CD4-positive, alpha-beta T cell treated with Interferon alpha-2 for 1 hour (primary cell): ENCODE results near the gene ADCY2.
A peak's percentile ranks its signal among the peaks of the same experiment; 100 is the strongest.

ENCODE experiments used
- DNase-seq, 2 donors: peaks; one replicate each; pipeline ENCODE4 v3.0.0-alpha.2; 2020 to 2022

Gene ADCY2

DNA sequence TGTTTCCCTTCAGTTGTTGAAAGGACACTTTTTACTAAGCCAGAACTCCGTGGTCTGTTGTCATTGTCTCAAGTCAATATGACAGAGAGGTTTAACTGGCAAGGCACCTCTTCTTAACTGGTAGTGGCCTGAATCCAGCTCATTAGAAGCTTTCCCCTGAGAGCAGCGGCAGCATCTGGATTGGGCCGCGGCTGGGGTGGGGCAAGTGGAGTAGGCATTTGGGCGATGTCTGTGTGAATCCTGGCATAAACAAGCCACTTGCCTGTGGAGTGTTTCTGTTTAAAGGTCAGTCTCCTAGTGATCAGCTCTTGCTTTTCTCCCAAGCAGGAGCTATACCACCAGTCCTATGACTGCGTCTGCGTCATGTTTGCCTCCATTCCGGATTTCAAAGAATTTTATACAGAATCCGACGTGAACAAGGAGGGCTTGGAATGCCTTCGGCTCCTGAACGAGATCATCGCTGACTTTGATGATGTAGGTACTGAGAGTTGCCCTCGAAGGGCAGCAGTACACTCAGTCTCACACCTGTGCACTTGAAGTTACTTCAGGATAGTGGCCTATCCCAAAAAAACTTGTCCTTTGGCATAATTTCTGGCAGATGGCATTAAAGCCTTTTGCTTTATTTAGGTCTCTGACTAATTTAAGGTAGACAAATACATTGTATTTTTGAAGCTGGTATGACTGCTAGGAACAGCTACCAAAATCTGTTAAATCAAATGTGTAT is 406.1 kb downstream of the ADCY2 start:
- no peak for DNase-seq

DNA sequence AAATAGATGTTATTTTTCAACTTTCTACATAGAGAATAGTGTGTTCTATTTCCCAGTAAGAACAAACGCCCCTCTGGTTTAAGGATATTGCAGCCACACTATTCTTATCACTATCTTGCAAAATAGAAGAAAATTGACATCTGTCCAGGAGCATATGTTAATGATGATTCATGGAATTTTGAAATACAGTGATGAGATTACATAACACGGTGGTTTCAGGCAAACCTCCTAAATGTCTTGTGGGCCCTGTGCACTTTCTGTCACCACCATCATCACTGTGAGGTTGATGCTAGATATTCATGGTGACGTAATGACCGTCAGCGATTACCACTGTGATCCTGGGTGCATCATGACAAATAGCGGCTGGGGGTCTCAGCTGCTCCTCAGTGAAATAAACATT is 406.9 kb downstream of the ADCY2 start:
- DNase-seq = peak in 1 of 2 donors; percentile 30

DNA sequence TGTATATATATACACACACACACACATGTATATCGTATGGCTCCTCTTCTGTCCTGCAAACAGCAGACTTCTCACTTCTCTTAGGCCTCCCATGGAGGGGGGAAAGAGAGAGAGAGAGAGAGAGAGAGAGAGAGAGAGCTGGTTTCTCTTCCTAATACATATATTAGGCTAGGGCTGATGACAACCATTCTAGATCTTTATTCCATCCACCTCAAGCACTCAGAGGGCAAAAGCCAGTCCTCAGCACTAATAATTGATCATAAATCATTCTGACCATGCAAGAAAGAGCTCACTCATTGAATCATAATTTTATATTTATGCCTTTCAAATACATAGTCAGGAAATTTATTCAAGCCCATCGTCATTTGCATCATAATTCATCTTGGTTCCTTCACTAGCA is 408.0 kb downstream of the ADCY2 start:
- DNase-seq = no peak

DNA sequence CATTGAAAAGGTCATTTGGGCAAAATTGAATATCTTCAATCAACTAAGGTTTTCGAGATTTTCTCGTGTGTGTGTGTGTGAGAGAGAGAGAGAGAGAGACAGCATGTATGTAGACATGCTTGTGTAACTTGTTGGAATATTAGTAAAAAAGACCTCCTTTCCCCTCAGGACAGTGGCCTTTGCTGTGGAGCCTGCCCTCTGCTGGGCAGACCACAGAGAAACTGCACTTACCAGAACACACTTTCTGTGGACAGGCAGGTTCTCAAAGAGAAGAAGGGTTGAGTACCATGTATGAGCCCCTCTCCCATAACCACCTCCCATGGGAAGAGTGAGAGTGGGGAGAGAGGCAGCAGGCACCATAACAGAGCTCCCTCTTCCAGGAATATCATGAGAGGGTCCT is 409.4 kb downstream of the ADCY2 start:
- no peak for DNase-seq

DNA sequence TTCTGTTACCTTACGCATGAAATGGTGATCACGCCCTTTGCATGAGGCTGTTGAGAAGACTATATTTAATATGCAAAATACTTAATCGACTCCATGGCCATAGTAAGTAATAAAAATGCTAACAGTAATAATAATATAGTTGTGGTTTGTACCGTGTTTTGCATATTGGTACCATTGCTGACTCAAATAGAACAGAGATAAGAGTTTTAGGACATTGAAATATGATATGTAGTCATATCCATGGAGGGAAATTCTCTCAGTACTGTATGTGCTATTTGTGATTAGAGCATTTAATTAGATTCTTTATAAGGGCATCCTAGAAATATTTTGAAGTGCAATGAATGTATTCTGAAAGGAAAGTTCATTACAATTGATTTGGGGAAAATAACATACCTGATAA is 413.1 kb downstream of the ADCY2 start:
- DNase-seq = no peak

DNA sequence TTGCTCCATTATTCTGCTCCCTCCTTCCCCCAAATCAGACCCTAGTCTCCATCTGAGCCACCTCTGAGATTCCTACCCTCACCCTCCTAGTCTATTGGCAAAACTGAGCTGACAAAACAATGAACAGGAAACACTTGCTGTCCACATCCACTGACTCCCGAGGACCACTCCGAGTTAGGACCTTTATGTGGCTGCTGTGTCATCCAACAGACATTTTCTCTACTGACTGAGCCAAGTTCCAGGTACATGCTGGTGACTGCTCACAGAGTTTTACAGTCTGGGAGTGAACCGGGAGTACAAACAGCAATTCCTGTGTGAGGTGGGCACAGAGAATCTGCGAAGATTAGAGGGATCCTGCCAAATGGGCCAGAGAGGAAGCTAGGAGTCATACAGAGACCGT is 415.8 kb downstream of the ADCY2 start:
- DNase-seq = no peak

DNA sequence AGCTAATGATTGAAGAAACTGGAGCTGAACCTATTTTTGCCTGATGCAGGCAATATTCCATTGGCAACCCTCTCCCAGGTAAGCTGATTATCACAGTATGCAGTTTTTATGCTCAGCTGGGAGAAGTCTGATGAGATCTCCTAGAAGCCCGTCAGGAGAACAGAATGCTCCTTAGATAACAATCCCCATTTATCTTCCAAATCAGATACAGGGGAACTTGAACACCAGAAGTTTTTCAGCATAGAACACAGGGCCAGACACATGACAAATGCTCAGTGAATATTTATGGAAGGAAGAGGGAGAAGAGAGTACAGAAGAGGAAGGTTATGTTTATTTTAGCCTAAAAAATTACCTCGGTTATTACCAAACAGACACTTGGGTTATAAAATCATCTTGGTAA is 417.1 kb downstream of the ADCY2 start:
- no peak for DNase-seq

DNA sequence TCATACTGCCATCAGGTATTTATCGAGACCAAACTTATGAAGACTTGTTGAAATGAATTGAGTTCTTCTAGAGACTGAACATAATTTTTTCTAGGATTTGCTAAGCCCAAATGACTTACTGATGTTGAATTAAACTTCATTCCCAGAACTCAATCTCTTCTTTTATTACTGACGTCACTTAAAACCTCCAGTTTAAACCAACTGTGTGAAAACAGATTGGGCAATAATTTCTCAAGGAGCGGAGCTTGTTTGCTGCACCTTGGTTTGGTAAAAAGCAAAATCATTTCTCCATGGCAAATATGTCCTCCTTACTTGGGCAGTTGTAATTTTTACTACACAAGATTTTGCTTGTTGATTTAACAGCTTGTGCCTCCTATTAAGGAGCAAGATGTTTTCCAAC is 417.6 kb downstream of the ADCY2 start:
- DNase-seq = no peak

DNA sequence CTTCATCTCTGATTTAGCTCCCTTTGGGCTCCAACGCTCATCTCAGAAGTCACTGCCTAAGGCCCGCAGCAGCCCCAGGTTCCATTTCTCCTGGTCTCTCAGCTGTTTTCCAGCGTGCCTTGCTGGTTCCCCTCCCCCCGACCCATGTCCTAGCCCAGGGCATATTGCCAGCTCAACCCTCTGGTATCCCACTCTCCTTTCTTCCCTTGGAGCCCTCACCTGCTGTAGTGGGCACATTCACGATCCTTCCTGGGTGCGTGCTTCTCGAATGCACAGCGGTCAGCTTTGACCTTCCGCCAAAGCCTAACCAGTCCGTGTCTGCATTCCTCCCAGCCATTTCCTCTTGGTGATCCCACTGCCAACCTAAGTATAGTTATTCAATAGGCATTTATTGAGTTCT is 418.9 kb downstream of the ADCY2 start:
- no peak for DNase-seq

DNA sequence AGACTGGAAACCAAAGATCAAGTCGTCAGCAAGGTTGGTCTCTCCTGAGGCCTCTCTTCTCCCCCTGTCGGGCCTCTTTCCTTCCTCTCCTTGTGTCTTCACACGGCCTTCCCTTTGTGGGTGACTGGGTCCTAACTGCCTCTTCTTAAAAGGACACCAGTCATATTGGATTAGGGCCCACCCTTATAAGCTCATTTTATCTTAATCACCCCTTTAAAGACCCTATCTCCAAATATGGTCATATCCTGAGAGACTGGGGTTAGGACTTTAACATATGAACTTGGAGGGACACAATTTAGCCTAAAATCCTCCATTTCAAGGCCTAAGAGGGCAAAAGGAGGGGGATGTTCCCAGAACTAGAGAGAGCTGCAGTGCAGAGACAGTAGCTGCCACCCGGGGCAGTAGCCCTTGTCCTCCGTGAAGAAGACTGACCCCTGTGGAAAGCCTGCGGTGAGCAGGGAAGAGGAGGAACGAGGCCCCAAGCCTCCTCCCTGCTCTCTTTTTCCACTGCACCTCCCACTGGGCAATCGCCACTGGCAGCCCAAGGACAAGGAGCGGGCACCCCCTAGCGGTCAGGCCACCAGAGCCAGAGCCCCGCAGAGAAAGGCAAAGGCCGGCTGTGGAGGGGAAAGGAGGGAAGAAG is 420.1 kb downstream of the ADCY2 start:
- DNase-seq = peak; percentile 53 to 54

DNA sequence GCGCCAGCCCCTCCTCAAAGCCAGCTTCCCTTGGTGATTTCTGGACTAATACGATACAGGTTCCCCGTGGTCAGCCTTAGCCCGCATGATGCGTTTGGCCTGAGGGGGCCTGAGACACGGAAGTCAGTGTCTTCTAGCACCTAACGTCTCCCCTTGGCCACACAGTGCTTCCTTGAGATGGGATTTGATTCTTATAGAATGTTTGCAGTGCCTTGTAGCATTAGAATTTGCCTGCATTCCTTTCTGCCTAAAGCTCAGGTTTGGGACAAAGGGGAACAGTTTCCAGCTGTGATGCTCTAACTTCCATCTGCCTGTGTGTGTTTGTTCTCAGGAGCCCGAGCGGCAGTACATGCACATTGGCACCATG is 420.6 kb downstream of the ADCY2 start:
- DNase-seq = no peak

DNA sequence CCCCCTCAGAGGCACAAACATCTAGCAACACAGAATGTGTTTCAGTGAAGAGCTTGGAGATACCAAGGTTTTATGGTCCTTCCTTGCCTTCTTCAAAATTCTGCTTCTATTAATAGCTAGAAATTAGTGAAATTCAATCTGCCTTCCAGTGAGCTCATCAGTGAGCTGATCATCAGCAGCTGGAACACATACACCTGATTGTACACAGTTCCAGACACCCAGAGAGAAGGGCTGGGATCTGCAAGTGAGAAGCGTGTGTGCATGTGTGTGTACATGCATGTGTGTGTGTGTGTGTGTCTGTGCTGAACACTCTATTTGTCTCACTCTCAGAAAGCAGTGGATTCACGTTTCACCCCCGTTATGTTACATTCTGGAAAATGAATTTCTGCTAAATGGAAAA is 426.5 kb downstream of the ADCY2 start:
- DNase-seq = no peak

DNA sequence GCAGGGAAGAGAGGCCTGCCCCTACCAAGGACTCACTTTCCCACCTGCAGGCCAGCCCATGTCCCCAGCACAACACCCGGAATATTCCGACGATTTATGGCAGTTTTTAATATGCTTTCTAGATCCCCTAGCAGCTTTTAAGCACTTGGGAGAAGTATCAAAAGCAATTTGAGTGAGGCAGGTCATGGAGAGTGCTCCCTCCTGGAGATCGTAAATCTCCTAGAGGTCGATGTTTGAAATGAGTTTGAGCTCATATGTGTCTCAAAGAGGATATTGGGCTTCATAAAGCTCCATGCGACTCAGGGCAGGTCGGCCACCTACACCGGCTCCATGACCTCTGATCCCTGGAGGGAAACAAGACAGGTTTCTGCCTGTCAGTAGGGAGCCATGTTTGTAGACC is 427.7 kb downstream of the ADCY2 start:
- DNase-seq = no peak

DNA sequence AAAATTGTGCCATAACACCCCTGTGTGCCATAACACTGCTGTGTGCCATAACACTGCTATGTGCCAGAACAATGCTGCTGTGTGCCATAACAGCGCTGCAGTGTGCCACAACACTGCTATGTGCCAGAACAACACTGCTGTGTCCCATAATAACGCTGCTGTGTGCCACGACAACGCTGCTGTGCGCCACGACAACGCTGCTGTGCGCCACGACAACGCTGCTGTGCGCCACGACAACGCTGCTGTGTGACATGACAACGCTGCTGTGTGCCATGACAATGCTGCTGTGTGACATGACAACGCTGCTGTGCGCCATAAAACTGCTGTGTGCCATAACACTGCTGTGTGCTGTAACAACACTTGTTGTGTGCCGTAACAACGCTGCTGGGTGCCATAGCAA is 429.1 kb downstream of the ADCY2 start:
- no peak for DNase-seq

DNA sequence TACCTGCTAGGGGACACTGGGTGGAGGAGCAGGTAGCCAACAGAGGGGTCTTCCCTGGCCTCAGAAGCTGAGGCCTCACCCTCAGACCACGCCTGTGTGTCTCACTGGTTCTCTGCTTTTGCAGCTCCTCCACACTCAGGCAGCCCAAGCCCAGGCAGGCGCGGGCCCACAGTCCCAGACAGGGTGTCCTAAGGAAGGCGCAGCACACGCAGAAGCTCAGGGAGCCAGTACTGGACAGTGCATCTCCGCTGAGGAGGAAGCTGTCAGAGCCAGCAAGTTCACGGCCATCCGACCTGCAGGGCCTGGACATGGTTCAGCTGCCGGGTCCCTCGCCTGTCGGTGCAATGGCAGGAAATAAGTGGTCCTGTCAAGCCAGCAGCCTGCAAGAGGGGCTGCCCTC is 429.7 kb downstream of the ADCY2 start:
- DNase-seq = no peak

DNA sequence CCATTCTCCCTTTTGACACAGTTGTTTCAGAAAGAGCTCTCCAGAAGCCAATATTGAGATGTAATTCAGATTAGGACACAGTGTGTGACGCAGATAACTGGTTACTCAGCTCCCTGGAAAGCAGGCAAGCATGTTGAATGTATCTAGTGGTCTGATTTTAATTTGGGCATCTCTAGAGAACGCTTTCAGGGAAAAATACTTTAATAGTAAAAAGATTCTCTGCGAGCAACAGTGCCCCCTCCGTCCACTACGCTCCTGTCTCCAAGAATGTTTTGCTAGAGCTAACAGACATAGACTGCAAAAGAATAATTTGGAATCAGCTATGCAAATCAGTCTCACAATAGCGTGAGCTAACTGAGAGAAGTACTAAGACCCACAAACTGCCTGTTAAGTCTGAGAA is 431.7 kb downstream of the ADCY2 start:
- no peak for DNase-seq

DNA sequence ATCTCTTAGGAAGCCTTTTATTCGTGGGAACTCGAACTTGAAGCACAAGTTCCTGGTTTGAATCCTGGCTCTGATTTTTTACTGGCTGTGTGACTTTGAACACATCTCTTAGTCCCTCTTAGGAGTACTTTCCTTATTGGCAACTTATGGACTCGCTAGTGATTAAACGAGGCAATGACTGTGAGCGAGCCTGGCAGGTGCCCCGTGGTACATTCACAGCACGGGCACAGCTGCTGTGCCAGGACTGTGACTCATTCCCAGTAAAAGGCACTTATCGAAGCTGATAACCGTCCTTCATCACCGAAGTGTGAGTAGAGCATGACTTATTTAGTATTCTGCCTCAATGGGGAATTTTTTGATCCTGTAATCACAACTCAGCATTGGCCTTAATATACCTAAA is 432.3 kb downstream of the ADCY2 start:
- no peak for DNase-seq

DNA sequence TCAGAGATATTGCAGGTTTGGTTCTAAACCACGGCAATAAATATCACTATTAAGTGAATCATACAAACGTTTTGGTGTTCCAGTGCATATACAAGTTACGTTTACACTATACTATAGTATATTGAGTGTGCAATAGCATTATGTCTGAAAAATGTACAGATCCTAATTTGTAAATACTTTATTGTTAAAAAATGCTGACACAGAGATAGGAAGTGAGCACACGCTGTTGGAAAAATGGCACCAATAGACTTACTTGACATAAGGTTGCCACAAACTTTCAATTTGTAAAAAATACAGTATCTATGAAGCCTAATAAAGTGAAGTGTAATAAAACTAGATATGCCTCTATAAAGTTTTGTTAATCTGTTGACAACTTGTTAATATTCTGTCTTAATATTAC is 439.0 kb downstream of the ADCY2 start:
- no peak for DNase-seq

DNA sequence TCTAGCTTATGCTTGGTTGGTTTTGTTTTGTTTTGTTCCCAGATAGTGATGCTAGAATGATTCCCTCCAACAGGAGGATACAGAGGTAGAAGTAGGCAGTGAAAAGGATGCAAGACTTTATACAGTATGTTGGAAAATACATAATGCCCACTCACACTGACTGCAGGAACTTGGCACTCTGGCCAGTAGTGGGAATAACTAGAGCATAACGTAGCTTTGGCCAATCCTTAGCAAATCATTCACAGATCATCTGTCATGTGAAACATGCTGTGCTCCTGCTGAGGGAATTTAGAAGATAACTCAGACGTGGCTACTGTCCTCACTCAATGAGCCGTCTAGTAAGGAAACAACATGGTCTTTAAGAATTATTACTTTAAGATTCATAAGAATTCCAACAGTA is 441.5 kb downstream of the ADCY2 start:
- no peak for DNase-seq

DNA sequence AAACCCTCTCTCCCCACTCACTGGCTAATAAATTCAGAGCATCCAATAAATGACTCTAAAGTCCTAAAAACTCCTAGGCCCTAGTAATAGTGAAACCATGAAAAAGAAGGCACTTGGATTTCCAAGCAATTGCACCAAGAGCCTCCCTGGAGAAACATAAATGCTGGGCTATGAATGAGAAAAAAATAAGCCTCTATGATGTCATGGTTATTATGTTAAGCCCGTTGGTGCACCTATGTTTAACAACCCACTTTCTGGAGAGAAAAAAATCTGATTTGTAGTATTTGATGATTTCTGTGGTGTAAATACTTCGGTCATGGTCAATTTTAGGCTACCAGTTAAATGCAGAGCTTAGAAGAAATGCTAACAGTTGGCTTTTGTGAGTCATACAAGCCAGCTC is 446.6 kb downstream of the ADCY2 start:
- no peak for DNase-seq

DNA sequence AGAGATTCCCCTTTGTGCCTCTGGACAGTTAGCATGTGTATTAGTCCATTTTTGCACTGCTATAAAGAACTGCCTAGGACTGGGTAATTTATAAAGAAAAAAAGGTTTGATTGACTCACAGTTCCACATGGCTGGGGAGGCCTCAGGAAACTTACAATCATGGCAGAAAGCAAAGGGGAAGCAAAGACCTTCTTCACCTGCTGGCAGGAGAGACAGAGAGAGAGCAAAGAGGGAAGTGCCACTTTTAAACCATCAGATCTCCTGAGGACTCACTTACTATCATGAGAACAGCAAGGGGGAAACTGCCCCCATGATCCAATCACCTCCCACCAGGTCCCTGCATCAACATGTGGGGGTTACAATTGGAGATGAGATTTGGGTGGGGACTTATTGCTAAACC is 449.0 kb downstream of the ADCY2 start:
- DNase-seq = no peak

DNA sequence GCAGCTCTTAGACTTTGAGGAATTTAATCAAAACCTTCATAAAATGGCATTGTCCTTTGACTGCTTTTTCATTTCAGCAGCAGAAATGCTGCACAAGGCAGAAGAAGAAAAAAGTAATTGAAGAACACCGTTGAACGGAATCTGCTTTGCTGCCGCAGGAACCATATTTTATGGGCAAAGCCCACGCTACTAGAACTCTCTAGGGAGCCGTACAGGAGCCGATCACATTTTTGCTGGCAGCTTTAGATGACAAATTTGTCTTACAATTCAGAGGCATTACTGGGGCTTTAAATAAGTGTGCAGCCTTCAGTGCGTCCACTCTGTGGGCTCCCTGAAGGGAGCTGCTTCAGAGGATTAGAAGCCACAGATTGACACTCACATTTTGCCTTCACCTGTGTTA is 449.6 kb downstream of the ADCY2 start:
- no peak for DNase-seq

DNA sequence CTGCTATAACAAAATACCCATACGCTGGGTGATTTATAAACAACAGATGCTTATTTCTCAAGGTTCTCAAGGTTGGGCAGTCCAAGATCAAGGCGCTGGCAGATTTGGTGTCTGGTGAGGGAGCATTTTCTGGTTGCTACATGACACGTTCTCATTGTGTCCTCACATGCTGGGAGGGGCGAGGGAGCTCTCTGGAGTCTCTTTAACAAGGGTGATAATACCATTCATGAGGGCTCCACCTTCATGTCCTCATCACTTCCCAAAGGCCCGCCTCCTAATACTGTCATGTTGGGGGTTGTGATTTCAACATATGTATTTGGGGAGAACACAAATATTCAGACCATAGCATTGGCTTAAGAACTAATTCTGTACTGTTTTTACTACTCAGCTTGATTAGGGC is 450.4 kb downstream of the ADCY2 start:
- DNase-seq = no peak

DNA sequence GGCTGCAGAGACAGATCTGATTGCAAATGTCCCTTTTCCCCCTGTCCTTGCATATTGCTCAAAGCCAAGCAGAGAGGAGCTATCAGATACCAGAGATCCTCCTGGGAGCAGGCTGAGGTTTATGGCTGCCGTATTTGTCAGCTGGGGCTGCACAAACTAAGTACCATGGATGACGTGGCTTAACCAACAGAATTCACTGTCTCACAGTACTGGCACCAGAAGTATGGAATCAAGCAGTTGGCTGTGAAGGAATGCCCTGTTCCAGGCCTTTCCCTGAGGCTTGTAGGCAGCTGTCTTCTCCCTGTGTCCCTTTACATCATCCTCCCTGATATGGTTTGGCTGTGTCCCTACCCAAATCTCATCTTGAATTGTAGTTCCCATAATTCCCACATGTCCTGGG is 452.4 kb downstream of the ADCY2 start:
- DNase-seq = no peak

DNA sequence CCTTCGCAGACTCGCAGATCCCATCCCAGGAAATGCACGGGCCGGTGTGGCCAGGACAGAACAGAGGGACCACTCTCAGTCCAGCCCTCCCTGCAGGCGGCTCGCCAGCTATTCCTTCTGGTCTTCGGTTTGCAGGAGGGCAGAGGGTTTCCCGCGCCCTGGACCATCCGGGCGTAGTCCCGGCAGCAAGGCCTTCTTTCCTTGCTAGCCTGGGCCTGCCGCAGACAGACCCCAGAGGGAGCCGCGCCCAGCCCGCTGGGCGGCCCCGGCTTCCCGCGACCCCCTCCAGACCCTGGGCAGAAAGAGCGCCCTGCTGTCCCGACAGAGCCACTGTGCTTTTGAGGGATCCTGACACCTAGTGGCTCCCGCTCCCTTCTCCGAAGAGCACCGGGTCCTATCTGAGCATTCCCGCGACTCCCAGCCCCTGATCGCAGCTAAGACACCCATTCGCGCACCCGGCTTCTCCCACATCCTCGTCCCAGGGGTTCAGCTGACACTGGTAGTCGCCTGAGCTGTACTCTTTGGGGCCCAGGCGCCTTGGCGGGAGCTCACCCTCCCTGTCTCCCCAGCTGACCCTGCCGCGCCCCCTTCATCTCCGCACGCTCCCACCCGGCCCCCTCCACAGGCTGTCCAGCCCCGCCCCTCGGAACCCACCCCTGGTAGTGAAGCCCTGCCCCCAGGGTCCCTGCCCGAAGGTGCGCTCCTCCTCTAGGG is 453.9 kb downstream of the ADCY2 start:
- DNase-seq = no peak
